ENCODE measurements around the gene PLET1. TPM values are rescaled to one million over a fixed set of nuclear protein-coding genes. Genes with fewer than 3 reads are reported as not detected.

PLET1 gene
- polyA plus RNA-seq, 2 donors: not detected

- Histone ChIP-seq H3K9me3 (ENCODE audit: control insufficient read depth in 2 of 2, insufficient read depth in 1 of 2, low read depth in 1 of 2, low read length in 1 of 2) (no peaks in the 10 kb centered on the region), H3K36me3 (ENCODE audit: control insufficient read depth in 2 of 2, insufficient read depth in 2 of 2, low read length in 1 of 2) (no peaks in the 10 kb centered on the region), H3K27ac (ENCODE audit: low read depth in 2 of 2, low read length in 1 of 2) (peak overlapping the region; percentile 51 to 83), H3K4me1 (ENCODE audit: control insufficient read depth in 2 of 2, insufficient read depth in 2 of 2, low read length in 1 of 2) (peaks cover 0 to 7% of the 10 kb centered on the region in 2 donors), H3K27me3 (ENCODE audit: control insufficient read depth in 1 of 2, insufficient read depth in 2 of 2, low read length in 2 of 2) (no peaks in the 10 kb centered on the region), H3K4me3 (ENCODE audit: low read depth in 1 of 2, low read length in 2 of 2) (peak overlapping the region; percentile 49 to 57)
- 3% methylated on average over 42 to 60 of the region's 60 CpGs for WGBS, 2 donors
Measured at GRCh38 chr11:112289588-112290492, 29.2 kb upstream of the PLET1 start.

GRCh38 chr11:112288021-112288420, 27.4 kb upstream of the PLET1 start:
- H3K4me3 ChIP-seq (ENCODE audit: low read depth in 1 of 2, low read length in 2 of 2): no peak overlapping the region
- WGBS, 2 donors: 89 to 91% methylated on average over 3 of the region's 3 CpGs

GRCh38 chr11:112285841-112286311, 25.2 kb upstream of the PLET1 start:
- no peak overlapping the region for H3K4me3 ChIP-seq (ENCODE audit: low read depth in 1 of 2, low read length in 2 of 2)
- H3K27ac ChIP-seq (ENCODE audit: low read depth in 2 of 2, low read length in 1 of 2): no peak overlapping the region
- peaks cover 0 to 7% of the 10 kb centered on the region in 2 donors for H3K4me1 ChIP-seq (ENCODE audit: control insufficient read depth in 2 of 2, insufficient read depth in 2 of 2, low read length in 1 of 2)
- H3K27me3 ChIP-seq (ENCODE audit: control insufficient read depth in 1 of 2, insufficient read depth in 2 of 2, low read length in 2 of 2): no peaks in the 10 kb centered on the region
- no peaks in the 10 kb centered on the region for H3K9me3 ChIP-seq (ENCODE audit: control insufficient read depth in 2 of 2, insufficient read depth in 1 of 2, low read depth in 1 of 2, low read length in 1 of 2)
- 74 to 78% methylated on average over 6 of the region's 6 CpGs for WGBS, 2 donors
- no peaks in the 10 kb centered on the region for H3K36me3 ChIP-seq (ENCODE audit: control insufficient read depth in 2 of 2, insufficient read depth in 2 of 2, low read length in 1 of 2)

More at GRCh38 chr11:112288021-112288420, 27.4 kb upstream of the PLET1 start:
- Histone ChIP-seq H3K9me3 (ENCODE audit: control insufficient read depth in 2 of 2, insufficient read depth in 1 of 2, low read depth in 1 of 2, low read length in 1 of 2) (no peaks in the 10 kb centered on the region), H3K27me3 (ENCODE audit: control insufficient read depth in 1 of 2, insufficient read depth in 2 of 2, low read length in 2 of 2) (no peaks in the 10 kb centered on the region), H3K36me3 (ENCODE audit: control insufficient read depth in 2 of 2, insufficient read depth in 2 of 2, low read length in 1 of 2) (no peaks in the 10 kb centered on the region), H3K27ac (ENCODE audit: low read depth in 2 of 2, low read length in 1 of 2) (no peak overlapping the region), H3K4me1 (ENCODE audit: control insufficient read depth in 2 of 2, insufficient read depth in 2 of 2, low read length in 1 of 2) (peaks cover 0 to 7% of the 10 kb centered on the region in 2 donors)

GRCh38 chr11:112281726-112282125, 21.1 kb upstream of the PLET1 start:
- no peaks in the 10 kb centered on the region for H3K27me3 ChIP-seq (ENCODE audit: control insufficient read depth in 1 of 2, insufficient read depth in 2 of 2, low read length in 2 of 2)
- WGBS, 2 donors: 74 to 79% methylated on average over 4 of the region's 4 CpGs
- no peaks in the 10 kb centered on the region for H3K9me3 ChIP-seq (ENCODE audit: control insufficient read depth in 2 of 2, insufficient read depth in 1 of 2, low read depth in 1 of 2, low read length in 1 of 2)
- H3K36me3 ChIP-seq (ENCODE audit: control insufficient read depth in 2 of 2, insufficient read depth in 2 of 2, low read length in 1 of 2): no peaks in the 10 kb centered on the region
- peaks cover 0 to 5% of the 10 kb centered on the region in 2 donors for H3K4me1 ChIP-seq (ENCODE audit: control insufficient read depth in 2 of 2, insufficient read depth in 2 of 2, low read length in 1 of 2)
- no peak overlapping the region for H3K4me3 ChIP-seq (ENCODE audit: low read depth in 1 of 2, low read length in 2 of 2)
- H3K27ac ChIP-seq (ENCODE audit: low read depth in 2 of 2, low read length in 1 of 2): no peak overlapping the region

- Histone ChIP-seq H3K4me3 (ENCODE audit: low read depth in 1 of 2, low read length in 2 of 2) (peak overlapping the region; percentile 32 to 43), H3K9me3 (ENCODE audit: control insufficient read depth in 2 of 2, insufficient read depth in 1 of 2, low read depth in 1 of 2, low read length in 1 of 2) (no peaks in the 10 kb centered on the region), H3K27ac (ENCODE audit: low read depth in 2 of 2, low read length in 1 of 2) (peak overlapping the region in 1 of 2 donors; percentile 2), H3K27me3 (ENCODE audit: control insufficient read depth in 1 of 2, insufficient read depth in 2 of 2, low read length in 2 of 2) (no peaks in the 10 kb centered on the region), H3K4me1 (ENCODE audit: control insufficient read depth in 2 of 2, insufficient read depth in 2 of 2, low read length in 1 of 2) (no peaks in the 10 kb centered on the region), H3K36me3 (ENCODE audit: control insufficient read depth in 2 of 2, insufficient read depth in 2 of 2, low read length in 1 of 2) (no peaks in the 10 kb centered on the region)
- 1 to 2% methylated on average over 18 of the region's 18 CpGs for WGBS, 2 donors
Measured at GRCh38 chr11:112280268-112281126, 19.8 kb upstream of the PLET1 start.

- no peaks in the 10 kb centered on the region for H3K27me3 ChIP-seq (ENCODE audit: control insufficient read depth in 1 of 2, insufficient read depth in 2 of 2, low read length in 2 of 2)
- peak overlapping the region; percentile 32 to 43 for H3K4me3 ChIP-seq (ENCODE audit: low read depth in 1 of 2, low read length in 2 of 2)
- no peak overlapping the region for H3K27ac ChIP-seq (ENCODE audit: low read depth in 2 of 2, low read length in 1 of 2)
- WGBS, 2 donors: 1 to 2% methylated on average over 15 of the region's 15 CpGs
- H3K9me3 ChIP-seq (ENCODE audit: control insufficient read depth in 2 of 2, insufficient read depth in 1 of 2, low read depth in 1 of 2, low read length in 1 of 2): no peaks in the 10 kb centered on the region
- H3K4me1 ChIP-seq (ENCODE audit: control insufficient read depth in 2 of 2, insufficient read depth in 2 of 2, low read length in 1 of 2): no peaks in the 10 kb centered on the region
- H3K36me3 ChIP-seq (ENCODE audit: control insufficient read depth in 2 of 2, insufficient read depth in 2 of 2, low read length in 1 of 2): no peaks in the 10 kb centered on the region
Measured at GRCh38 chr11:112279901-112280267, 19.2 kb upstream of the PLET1 start.

- 88 to 90% methylated on average over 3 of the region's 3 CpGs for WGBS, 2 donors
- H3K4me1 ChIP-seq (ENCODE audit: control insufficient read depth in 2 of 2, insufficient read depth in 2 of 2, low read length in 1 of 2): no peaks in the 10 kb centered on the region
- H3K4me3 ChIP-seq (ENCODE audit: low read depth in 1 of 2, low read length in 2 of 2): no peak overlapping the region
- no peaks in the 10 kb centered on the region for H3K36me3 ChIP-seq (ENCODE audit: control insufficient read depth in 2 of 2, insufficient read depth in 2 of 2, low read length in 1 of 2)
- no peaks in the 10 kb centered on the region for H3K9me3 ChIP-seq (ENCODE audit: control insufficient read depth in 2 of 2, insufficient read depth in 1 of 2, low read depth in 1 of 2, low read length in 1 of 2)
- no peak overlapping the region for H3K27ac ChIP-seq (ENCODE audit: low read depth in 2 of 2, low read length in 1 of 2)
- H3K27me3 ChIP-seq (ENCODE audit: control insufficient read depth in 1 of 2, insufficient read depth in 2 of 2, low read length in 2 of 2): no peaks in the 10 kb centered on the region
Measured at GRCh38 chr11:112278803-112279202, 18.1 kb upstream of the PLET1 start.

- Histone ChIP-seq H3K4me3 (ENCODE audit: low read depth in 1 of 2, low read length in 2 of 2) (no peak overlapping the region), H3K27ac (ENCODE audit: low read depth in 2 of 2, low read length in 1 of 2) (no peak overlapping the region), H3K36me3 (ENCODE audit: control insufficient read depth in 2 of 2, insufficient read depth in 2 of 2, low read length in 1 of 2) (no peaks in the 10 kb centered on the region)
Measured at GRCh38 chr11:112277941-112278340, 17.3 kb upstream of the PLET1 start.

GRCh38 chr11:112277029-112277428, 16.4 kb upstream of the PLET1 start:
- WGBS, 2 donors: 66 to 67% methylated on average over 1 of the region's 1 CpG

More at GRCh38 chr11:112277941-112278340, 17.3 kb upstream of the PLET1 start:
- H3K4me1 ChIP-seq (ENCODE audit: control insufficient read depth in 2 of 2, insufficient read depth in 2 of 2, low read length in 1 of 2): no peaks in the 10 kb centered on the region
- H3K9me3 ChIP-seq (ENCODE audit: control insufficient read depth in 2 of 2, insufficient read depth in 1 of 2, low read depth in 1 of 2, low read length in 1 of 2): no peaks in the 10 kb centered on the region
- no peaks in the 10 kb centered on the region for H3K27me3 ChIP-seq (ENCODE audit: control insufficient read depth in 1 of 2, insufficient read depth in 2 of 2, low read length in 2 of 2)

More at GRCh38 chr11:112277029-112277428, 16.4 kb upstream of the PLET1 start:
- no peaks in the 10 kb centered on the region for H3K4me1 ChIP-seq (ENCODE audit: control insufficient read depth in 2 of 2, insufficient read depth in 2 of 2, low read length in 1 of 2)
- H3K36me3 ChIP-seq (ENCODE audit: control insufficient read depth in 2 of 2, insufficient read depth in 2 of 2, low read length in 1 of 2): no peaks in the 10 kb centered on the region
- H3K27me3 ChIP-seq (ENCODE audit: control insufficient read depth in 1 of 2, insufficient read depth in 2 of 2, low read length in 2 of 2): no peaks in the 10 kb centered on the region
- H3K9me3 ChIP-seq (ENCODE audit: control insufficient read depth in 2 of 2, insufficient read depth in 1 of 2, low read depth in 1 of 2, low read length in 1 of 2): no peaks in the 10 kb centered on the region
- no peak overlapping the region for H3K27ac ChIP-seq (ENCODE audit: low read depth in 2 of 2, low read length in 1 of 2)
- no peak overlapping the region for H3K4me3 ChIP-seq (ENCODE audit: low read depth in 1 of 2, low read length in 2 of 2)
